ENCODE data around the gene ADSS2.
"Not testable (repeated sequence)": the region's sequence is repeated elsewhere in the genome, so short reads cannot be mapped to it uniquely, and the experiment has no call there.

Gene ADSS2

DNA sequence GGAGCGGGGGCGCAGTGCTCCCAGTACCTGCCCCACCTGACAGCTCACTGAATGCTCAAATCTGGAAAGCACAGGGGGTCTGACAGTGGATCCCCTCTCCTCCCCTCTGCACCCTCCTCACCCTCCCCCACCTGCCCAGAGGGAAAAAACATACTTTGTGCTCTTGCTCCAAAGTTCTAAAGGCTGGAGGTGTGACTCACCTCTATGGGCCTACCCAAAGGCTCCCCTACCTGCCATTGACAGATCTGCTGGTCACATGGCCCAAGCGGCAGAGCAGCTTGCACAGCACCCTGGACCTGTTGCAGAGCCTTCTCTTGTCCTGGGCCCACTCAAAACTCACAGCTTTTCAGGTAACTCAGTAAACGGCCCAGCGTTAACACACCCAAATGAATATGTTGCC, 55.7 kb downstream of the ADSS2 start:
- DNase-seq (ENCODE audit: low read depth) = no peak

DNA sequence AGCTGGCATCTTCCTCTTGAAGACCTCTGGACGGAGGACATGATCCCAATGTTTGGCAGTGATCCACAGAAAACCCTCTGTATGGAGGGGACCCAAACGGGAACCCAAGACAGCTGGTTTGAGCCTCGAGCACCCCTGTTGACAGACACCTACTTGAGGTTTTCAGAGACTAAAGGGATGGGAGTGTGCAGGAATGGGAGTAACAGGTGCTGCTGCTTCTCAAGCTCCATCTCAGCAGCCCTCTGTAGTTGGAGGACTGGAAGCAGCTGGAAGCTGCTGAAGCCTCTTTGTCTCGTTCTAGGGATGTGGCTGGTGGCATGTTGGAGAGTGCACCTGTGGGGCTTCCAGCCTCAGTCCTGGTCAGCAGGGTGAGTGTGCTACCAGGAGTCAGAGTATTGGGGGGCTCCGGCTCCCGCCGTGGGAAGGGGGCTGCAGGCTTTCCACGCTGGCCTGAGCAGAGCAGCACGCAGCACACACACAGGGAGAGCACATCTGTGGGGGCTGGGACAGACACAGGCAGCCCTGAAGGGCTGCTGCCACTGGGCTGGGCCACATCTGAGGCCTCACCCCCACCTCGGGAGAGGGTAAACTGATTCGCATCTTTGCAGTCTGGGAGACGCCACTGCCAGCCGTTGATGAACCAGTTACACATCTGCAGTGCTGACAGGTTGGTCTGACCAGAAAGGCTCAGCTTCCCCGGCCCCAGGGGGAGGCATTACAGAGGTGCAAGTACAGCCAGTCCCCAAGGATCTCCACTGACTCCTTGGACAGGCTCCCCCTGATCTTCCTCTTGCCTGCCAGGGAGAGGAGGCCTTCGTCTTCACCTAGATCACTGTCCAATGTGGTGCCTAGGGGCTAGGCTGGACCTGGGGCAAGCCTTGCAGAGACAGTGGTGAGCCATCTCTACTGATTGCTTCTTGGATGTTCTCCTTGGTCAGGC, 56.6 kb downstream of the ADSS2 start:
- no peak for DNase-seq (ENCODE audit: low read depth)

DNA sequence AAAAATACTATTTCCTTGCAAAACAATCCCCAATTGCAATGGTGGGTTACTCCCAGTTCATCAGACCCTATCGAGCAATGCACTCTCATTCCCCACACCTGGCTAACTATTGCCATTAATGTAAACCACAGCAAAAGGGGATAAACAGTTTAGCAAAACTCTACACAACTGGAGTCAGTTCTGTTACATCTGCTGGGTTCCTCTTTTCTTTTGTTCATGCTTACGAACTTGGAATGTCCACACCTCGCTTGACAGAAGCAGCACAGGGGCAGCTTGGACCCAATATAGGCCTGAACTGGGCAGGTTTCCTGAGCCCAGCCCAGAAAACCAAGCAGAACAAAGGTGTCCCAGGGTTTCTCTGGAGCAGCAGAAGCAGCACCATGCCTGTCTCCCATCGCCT, 57.4 kb downstream of the ADSS2 start:
- no peak for DNase-seq (ENCODE audit: low read depth)

DNA sequence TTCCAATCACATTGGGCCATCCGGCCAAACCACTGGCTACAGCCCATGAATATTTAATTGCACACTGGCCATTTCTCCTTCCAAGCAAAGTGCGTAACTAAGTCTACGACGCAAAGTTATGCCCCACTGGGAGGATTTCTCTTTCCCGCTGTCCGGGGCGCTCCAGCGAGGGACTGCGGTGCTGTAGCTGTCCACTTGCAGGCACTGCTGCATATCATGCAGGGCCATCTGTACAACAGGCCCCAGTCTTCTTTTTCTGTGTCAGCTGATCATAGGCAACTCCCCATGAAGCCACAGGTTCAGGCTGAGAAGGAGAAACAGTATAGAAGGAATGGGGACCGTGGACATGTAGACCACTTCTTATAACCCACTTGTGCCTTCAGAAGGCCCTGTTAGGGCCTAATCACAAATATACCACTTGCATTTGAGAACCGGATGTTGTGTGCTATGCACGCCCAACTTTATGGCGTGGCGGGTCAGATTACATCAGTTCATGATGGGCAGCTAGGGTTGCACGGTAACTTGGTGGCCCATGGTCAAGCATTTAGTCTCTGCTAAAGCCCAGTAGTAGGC, 58.0 kb downstream of the ADSS2 start:
- DNase-seq (ENCODE audit: low read depth) = no peak

DNA sequence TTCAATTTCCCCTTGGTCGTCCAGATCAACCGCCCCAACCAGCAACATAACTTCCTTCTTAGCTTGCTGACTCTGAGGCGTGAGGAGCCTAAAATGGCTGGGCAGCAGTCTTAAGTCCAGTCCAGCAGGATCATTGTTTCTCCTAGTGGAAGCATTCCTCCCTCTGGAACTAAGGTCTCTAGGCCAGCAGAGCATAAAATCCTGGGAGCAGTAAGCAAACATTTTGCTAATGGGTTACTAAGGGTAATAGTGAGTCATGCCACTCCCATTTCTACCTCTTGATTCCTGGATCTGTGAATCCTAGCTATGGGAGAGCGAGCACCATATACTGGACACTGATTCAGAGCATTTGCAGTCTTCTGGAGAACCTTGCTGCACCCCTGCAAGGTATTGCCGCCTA, 59.9 kb downstream of the ADSS2 start:
- no peak for DNase-seq (ENCODE audit: low read depth)

DNA sequence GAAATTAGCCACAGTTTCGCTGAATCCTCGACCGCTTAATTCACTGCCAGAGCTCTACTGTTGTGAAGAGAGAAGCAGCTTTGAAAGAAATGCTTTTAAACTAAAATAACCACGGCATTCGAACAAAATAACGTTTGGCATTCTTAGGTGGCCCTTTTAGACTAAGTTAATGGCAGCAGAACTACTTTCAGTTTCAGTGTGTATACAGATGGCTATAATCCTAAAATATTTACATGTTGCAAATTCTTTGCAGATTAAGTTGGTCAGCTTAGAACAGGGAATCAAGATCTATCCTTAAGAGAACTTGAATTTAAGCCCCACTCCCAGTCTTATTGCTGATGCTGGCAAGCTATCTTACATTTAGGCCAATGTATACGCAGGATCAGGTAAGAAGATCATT, 62.7 kb downstream of the ADSS2 start:
- no peak for DNase-seq (ENCODE audit: low read depth)

DNA sequence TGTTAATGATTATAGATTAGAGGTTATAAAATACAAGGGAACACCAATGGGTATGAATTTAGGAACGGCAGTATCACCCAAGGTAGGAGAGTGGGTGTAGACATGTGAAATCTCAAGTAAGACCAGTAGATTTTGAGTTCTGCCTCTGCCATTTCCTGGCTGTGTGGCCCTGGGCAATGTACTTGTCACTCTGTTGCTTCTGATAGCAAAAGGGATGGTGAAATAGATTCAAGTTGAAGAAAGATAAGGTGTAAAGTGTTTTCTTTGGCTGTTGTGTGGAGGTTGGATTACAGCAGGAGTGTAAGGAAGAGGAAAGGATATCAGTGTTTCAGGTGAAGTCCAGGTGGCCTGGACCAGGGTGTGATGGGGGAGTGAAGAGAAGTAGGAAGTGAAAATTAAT, 64.3 kb downstream of the ADSS2 start:
- no peak for DNase-seq (ENCODE audit: low read depth)

DNA sequence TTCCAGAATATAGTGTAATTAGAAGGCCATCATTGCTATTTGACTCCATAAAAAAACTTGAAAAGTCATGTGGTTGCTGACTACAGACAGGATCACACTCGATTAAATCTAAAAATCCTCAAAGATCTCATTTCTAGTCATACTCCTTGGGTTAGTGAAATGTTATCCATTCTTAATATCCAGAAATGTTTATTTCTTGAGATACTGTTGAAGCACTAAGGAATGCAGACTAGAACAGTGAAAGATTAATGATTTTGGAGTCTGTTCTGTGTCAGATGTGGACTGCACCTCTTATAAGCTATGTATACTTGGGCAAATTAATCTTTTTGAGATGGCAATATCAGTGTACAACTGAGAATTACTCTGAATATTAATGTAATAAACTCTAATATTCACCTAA, 65.1 kb downstream of the ADSS2 start:
- DNase-seq (ENCODE audit: low read depth) = no peak

DNA sequence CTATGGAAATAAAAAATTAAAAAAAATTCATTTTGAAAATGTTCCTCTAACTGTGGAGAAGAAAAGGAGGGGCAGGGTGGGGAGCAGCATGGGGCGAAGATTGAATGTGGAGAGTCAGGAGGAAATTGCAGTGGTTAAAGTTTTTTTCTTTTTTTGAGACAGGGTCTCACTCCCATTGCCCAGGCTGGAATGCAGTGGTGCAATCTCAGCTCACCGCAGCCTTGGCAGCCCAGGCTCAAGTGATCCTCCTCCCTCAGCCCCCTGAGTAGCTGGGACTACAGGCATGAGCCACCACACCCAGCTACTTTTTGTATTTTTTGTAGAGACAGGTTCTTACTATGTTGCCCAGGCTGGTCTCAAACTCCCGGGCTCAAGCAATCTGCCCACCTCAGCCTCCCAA, 67.6 kb downstream of the ADSS2 start:
- DNase-seq (ENCODE audit: low read depth) = no peak

DNA sequence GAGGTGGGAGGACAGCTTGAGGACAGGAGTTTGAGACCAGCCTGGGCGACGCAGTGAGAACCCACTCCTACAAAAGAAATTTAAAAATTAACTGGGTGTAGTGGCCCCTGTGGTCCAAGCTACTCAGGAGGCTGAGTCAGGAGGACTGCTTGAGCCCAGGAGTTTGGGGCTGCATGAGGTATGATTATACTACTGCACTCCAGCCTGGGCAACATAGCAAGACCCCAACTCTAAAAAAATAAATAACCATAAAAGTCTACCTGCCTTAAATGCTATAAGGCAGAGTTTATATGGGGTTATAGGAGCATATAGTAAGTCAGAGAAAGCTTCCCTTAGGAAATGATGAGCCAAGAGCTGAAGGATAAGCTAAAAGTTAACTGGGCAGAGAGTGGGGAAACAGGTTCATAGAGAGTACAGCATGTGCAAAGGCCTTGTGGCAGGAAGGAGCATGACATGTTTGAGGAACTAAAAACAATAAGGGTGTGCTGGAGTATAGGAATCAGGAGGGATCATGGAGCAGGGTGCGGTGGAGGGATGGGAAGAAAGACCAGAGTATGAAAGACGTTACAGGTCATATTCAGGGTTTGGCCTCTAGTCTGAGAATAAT, 68.3 kb downstream of the ADSS2 start:
- no peak for DNase-seq (ENCODE audit: low read depth)

DNA sequence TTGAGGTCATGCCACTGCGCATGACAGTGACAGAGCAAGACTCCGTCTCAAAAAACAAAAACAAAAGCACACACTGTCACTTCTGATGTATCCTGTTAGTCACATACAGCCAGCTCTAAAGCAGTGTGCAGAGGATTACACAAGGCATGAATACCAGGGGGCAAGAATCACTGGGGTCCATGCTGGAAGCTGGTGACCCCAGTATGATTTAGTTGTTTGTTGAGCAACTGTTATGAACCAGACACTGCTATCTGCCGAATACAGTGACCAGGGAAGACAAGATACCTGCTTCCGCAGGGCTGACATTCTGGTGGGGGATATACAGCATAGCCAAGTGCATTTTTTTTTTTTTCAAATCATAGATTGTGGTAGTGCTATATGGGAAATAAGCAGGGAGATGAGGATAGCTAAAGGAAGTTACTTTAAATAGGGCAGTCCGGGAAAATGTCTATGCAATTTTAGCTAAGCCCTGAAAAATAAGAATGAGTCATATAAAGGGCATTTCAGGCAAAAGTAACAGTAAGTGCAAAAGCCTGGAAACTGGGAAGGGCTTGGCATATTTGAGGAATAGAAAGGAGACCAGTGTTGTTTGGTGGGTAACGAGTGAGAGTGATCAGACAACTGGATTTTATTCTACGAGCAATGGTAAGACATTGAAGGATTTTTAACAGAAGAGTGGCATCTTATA, 69.7 kb downstream of the ADSS2 start:
- DNase-seq (ENCODE audit: low read depth) = no peak

DNA sequence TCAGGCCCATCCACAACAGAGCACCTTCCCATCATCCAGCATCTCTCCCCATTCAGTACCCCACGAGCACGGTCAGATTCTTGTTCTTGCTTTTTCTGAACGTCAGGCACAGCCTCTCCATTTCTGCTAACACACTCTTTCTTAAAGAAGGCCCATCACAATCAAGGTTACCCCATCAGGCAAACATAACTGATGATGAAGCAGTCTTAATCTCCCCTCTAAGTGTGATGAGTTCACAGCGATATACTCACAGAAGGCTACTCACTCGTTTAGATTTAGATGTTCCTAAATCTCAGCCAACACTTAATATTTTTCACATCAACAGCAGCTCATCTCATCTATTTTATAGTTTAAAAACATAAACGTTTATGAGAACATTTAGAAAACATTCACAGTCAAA, 75.6 kb downstream of the ADSS2 start:
- no peak for DNase-seq (ENCODE audit: low read depth)

DNA sequence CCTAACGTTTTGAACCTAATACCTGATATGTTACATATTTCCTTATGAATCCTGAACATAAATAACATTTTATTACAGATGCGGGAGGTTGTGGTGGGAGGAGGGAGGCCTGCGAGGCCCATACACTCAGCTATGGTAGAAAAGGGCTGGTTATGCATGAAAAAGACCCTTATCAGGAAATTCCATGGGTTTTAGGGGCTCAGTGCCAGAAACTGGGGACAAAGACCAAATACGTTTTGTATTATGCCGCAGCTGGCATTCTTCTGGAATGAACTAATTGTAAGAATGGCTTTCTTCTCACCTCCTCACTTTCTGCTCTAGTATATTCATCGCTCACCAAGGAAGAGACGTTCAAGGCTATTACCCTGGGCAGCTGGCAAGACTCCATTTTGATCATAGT, 76.7 kb downstream of the ADSS2 start:
- DNase-seq (ENCODE audit: low read depth) = no peak

DNA sequence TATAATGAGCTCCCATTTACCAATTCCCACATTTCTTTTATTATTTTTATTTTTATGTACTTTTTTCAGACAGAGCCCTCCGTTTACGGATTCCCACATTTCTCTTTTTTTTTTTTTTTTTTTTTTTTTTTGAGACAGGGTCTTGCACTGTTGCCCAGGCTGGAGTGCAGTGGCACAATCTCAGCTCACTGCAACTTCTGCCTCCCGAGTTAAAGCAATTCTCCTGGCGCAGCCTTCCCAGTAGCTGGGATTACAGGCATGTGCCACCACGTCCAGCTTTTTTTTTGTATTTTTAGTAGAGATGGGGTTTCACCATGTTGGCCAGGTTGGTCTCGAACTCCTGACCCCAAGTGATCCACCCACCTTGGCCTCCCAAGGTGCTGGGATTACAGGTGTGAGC, 77.2 kb downstream of the ADSS2 start:
- DNase-seq (ENCODE audit: low read depth) = not testable (repeated sequence)

DNA sequence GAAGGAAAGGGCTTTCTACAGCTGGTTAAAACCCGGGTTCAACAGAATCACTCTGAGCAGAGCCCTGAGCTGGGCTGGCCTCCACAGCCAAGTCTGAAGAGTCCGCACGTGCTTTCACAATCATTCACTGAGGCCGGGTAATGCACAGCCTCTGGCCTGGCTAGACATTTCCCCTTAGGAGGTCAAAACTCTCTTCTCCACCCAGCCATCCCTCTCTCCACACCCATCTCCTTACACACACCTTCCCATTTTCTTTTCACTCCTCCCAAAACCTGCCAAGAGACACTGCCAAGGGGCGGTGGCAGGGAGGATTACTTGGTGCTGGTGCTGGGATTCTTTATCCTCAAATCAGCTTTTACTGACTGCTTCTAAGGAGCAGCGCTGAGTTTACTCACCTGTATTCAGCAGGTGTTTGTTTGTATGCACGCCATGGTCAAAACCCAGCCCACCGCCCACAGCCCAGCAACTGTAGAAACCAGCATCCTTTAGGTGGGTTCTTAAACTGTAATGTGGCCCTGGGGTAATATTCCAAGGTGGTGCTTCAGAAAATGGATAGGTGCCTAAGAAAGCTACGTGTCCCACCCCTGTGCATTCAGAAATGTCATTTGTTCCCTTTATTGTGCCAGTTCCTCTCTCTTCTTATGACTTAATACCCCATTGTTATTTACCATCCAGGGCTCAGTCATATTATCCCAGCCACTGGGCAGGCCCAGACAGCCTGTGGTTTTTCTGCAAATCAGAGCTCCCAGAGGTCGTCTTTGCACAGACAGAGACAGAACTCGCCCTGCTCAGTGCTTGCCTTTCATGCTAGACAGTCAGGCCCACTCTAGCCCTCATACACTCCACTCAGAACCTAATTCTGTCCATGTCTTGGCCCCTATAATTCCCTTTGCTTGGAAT, 80.2 kb downstream of the ADSS2 start:
- DNase-seq (ENCODE audit: low read depth) = no peak

DNA sequence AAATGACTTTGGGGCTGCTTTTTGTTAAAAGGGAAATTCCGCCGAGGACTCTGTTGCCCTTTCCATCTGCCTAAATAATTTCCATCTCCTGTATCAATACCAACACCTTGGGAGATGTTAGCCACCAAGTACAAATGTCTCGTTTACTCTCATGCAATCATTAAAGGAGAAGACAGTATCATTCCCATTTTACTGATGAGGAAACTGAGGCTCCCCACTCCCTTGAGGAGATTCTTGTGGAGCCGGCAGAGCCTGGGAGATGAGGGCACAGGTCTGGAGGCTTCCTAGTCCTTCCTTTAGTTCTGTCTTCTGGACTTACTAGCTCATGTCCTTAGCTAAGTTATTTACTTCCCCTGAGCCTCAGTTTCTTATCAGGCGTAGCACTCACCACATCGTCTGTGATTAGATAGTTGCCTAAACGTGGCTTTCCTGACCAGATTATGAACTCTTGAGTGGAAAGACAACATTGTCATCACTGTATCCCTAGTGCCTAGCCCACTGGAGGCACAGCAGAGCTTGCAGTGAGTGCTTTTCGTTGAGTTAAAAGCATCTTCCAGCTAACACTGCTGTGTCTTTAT, 81.6 kb downstream of the ADSS2 start:
- no peak for DNase-seq (ENCODE audit: low read depth)

DNA sequence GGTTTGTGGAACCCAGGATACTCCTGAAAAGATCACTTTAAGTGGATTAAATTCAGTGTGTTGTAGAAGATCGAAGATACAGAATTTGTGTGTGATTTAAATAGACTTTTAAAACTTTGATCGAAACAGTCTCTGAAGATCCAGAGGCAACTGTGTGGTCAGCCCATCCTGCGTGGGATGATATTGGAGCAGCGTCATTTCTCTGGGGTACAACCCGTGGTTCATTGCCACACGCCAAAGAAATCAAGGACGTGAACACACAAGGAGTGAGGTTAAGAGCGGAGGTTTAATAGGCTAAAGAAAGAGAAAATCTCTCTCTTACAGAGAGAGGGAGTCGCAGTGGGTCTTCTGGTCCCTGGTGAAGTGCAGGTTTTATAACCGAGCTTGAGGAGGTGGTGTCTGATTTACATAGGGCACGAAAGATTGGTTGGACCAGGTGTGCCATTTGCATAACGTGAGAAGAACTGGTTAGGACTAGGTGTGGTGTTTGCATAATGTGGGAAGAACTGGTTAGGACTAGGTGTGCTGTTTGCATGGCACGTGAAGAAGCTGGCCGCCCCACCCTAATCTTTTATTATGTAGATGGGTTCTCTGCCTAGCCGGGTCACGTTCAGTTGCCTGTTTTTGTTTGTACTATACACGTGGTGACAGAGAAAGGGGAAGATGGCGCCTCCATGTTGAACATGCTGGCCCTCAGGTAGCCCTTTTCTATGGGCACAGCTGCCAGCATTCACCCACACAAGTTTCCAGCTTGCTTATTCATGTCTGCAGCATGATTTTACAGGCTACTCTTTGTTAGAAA, 82.3 kb downstream of the ADSS2 start:
- DNase-seq (ENCODE audit: low read depth) = no peak

DNA sequence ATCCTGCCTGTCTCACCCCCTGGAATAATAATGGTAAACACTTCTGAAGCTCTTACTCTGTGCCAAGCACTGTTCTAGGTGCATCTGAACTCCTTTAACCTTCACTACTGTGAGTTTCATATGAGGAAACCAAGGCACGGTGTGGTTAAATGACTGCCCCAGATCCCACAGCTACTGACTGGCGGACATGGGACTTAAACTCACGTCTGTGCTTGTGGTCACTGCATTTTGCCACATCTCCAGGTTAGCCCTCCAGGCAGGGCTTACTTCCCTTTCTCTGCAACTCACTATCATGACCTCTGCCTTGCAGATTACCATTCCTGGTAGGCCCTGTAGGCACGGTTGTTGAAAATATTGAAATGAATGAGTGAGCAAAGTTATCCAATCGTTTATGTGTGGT, 83.4 kb downstream of the ADSS2 start:
- no peak for DNase-seq (ENCODE audit: low read depth)

DNA sequence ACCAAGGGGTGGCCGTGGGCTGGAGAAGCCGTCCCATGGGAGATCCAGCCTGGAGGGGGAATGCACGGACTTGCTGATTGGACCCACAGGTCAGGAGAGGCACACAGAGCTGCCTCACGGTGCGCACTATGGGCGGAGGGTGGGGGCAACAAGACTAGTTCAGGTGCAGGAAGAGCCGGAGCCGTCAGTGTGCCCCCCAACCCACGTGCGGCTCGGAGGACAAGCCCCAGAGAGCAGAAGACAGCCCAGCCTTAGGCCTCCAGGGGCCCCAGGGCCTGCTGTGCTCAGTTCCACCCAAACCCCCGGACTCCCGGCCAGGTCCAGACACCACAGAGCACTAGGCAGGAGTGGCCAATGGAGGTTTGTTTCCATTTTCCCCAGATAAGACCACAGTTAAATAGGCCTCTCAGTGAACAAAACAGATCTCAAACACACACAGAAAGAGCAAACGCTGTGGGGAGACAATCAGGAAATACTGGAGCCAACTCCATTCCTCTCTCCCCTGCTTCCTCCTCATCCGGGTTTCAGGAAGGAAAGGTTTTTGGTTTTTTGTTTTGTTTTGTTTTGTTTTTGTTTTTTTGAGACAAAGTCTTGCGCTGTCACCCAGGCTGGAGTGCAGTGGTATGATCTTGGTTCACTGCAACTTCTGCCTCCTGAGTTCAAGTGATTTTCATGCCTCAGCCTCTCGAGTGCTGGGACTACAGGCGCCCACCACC, 84.2 kb downstream of the ADSS2 start:
- no peak for DNase-seq (ENCODE audit: low read depth)

DNA sequence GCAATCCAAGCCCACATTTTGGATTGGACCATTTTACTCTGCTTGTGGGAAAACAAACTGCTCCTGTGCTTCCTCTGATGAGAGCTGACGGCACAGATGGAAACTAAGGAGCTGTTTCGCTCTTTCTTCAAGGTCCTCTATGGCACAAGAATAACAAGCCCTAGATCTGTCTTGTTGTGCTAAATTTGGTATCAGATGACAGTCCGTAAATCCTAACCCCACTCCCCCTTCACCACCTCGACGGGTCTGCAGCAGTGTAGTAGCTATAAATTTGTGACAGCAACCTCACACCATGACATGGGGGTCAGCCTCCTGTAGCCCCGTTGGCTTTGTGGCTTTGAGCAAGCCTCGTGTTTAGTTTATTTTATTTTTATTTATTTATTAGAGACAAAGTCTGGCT, 85.9 kb downstream of the ADSS2 start:
- DNase-seq (ENCODE audit: low read depth) = no peak
